HEK293T (cell line): Measurements from ENCODE around the gene LRRTM1.

Source experiments
- CTCF ChIA-PET: fragments of 350-600 bp; formaldehyde crosslinking; extraction: SDS; loops from one replicate; lab custom pipeline; 2021; ENCODE audit warnings: antibody characterized with exemption, inconsistent platforms; lab: Yijun Ruan, JAX
- POLR2A ChIA-PET: fragments of 350-600 bp; formaldehyde crosslinking; extraction: SDS; loops from one replicate; lab custom pipeline; 2020; ENCODE audit warnings: antibody characterized with exemption, inconsistent platforms; lab: Yijun Ruan, JAX
- DNase-seq: peaks from one replicate; pipeline ENCODE4 v3.0.0; 2012; ENCODE audit warnings: mixed read lengths; ENCODE audit errors: extremely low spot score
- ARNT ChIP-seq: fragments of 450-650 bp; IDR thresholded peaks from 2 replicates; pipeline ENCODE4 v1.6.1; 2017; ENCODE audit warnings: mild to moderate bottlenecking
- BHLHE40 ChIP-seq: fragments of 450-650 bp; IDR thresholded peaks from 2 replicates; pipeline ENCODE4 v1.6.1; 2016; ENCODE audit warnings: mild to moderate bottlenecking, moderate library complexity, borderline replicate concordance
- CTBP1 ChIP-seq: fragments of 450-650 bp; IDR thresholded peaks from 2 replicates; pipeline ENCODE4 v1.6.1; 2016; ENCODE audit warnings: borderline replicate concordance
- ELF4 ChIP-seq: fragments of 450-650 bp; IDR thresholded peaks from 2 replicates; pipeline ENCODE4 v1.6.1; 2017; ENCODE audit warnings: antibody characterized with exemption
- FOXA1 ChIP-seq: fragments of 450-650 bp; IDR thresholded peaks from 2 replicates; pipeline ENCODE4 v1.6.1; 2016; ENCODE audit warnings: mild to moderate bottlenecking
- FOXK2 ChIP-seq: fragments of 450-650 bp; IDR thresholded peaks from 2 replicates; pipeline ENCODE4 v1.6.1; 2016; ENCODE audit warnings: mild to moderate bottlenecking
- FOXM1 ChIP-seq: fragments of 450-650 bp; IDR thresholded peaks from 2 replicates; pipeline ENCODE4 v1.6.1; 2017; ENCODE audit warnings: mild to moderate bottlenecking, borderline replicate concordance
- HDGF ChIP-seq: fragments of 450-650 bp; IDR thresholded peaks from 2 replicates; pipeline ENCODE4 v1.6.1; 2017; ENCODE audit warnings: antibody characterized with exemption, borderline replicate concordance
- L3MBTL2 ChIP-seq: fragments of 450-650 bp; conservative IDR thresholded peaks from 2 replicates; pipeline ENCODE4 v1.6.1; 2016; ENCODE audit warnings: mild to moderate bottlenecking
- LEF1 ChIP-seq: fragments of 450-650 bp; IDR thresholded peaks from 2 replicates; pipeline ENCODE4 v1.6.1; 2017; ENCODE audit warnings: mild to moderate bottlenecking, borderline replicate concordance
- NFRKB ChIP-seq: fragments of 450-650 bp; IDR thresholded peaks from 2 replicates; pipeline ENCODE4 v1.6.1; 2016; ENCODE audit warnings: mild to moderate bottlenecking, moderate library complexity
- PKNOX1 ChIP-seq: fragments of 450-650 bp; IDR thresholded peaks from 2 replicates; pipeline ENCODE4 v1.6.1; 2016
- SP1 ChIP-seq: fragments of 450-650 bp; IDR thresholded peaks from 2 replicates; pipeline ENCODE4 v1.6.1; 2017
- SUZ12 ChIP-seq: fragments of 450-650 bp; IDR thresholded peaks from 2 replicates; pipeline ENCODE4 v1.6.1; 2016; ENCODE audit warnings: mild to moderate bottlenecking
- TARDBP ChIP-seq: fragments of 450-650 bp; IDR thresholded peaks from 2 replicates; pipeline ENCODE4 v1.6.1; 2016
- ZNF384 ChIP-seq: fragments of 450-650 bp; IDR thresholded peaks from 2 replicates; pipeline ENCODE4 v1.6.1; 2016

The LRRTM1 gene

GRCh38 chr2:80303909-80304837 is at the start of gene LRRTM1:
TSS of gene LRRTM1 (minus strand) at chr2:80304752. CDS start at chr2:80303819, 933 bp downstream.
- ChIA-PET POLR2A (no interaction called here), CTCF (no interaction called here)
- TF ChIP-seq FOXA1 (no peak), SP1 (no peak), FOXK2 (no peak), HDGF (no peak), ZNF384 (no peak), ELF4 (no peak), L3MBTL2 (no peak), LEF1 (no peak), FOXM1 (no peak), CTBP1 (no peak)
- DNase-seq = peak; percentile 39

GRCh38 chr2:80351231-80351630 is 46.7 kb upstream of the LRRTM1 start:
- ChIA-PET POLR2A (no interaction called here), CTCF (no interaction called here)

GRCh38 chr2:80348953-80349352 is 44.4 kb upstream of the LRRTM1 start:
- CTCF ChIA-PET = no interaction called here
- POLR2A ChIA-PET = no interaction called here
- DNase-seq = no peak
- TF ChIP-seq PKNOX1 (no peak), ZNF384 (no peak), CTBP1 (no peak), TARDBP (no peak), FOXM1 (no peak), FOXA1 (no peak), SUZ12 (no peak), NFRKB (no peak), ARNT (no peak), LEF1 (no peak), SP1 (no peak), ELF4 (no peak), L3MBTL2 (no peak), HDGF (no peak), FOXK2 (no peak)

More at GRCh38 chr2:80351231-80351630, 46.7 kb upstream of the LRRTM1 start:
- DNase-seq = no peak
- TF ChIP-seq L3MBTL2 (no peak), ZNF384 (no peak), ELF4 (no peak), SP1 (no peak), FOXM1 (no peak)

GRCh38 chr2:80348078-80348477 is 43.5 kb upstream of the LRRTM1 start:
- ChIA-PET POLR2A (no interaction called here), CTCF (no interaction called here)
- no peak for DNase-seq
- TF ChIP-seq SP1 (no peak), TARDBP (no peak), ARNT (no peak), PKNOX1 (no peak), SUZ12 (no peak), FOXM1 (no peak), LEF1 (no peak), NFRKB (no peak), FOXA1 (no peak), ELF4 (no peak)

- no peak for DNase-seq
- ChIA-PET CTCF (interaction anchor here (0.7 kb wide), 1 partner anchor 20 kb away, joined by 3 read pairs; no protein-coding TSS in a partner anchor), POLR2A (no interaction called here)
- TF ChIP-seq ZNF384 (no peak), HDGF (no peak), CTBP1 (no peak), NFRKB (no peak), FOXA1 (no peak), BHLHE40 (no peak), FOXM1 (no peak)
Observed at GRCh38 chr2:80340022-80340421, 35.5 kb upstream of the LRRTM1 start.

- POLR2A ChIA-PET = no interaction called here
- CTCF ChIA-PET = no interaction called here
- no peak for TF ChIP-seq CTBP1
- no peak for TF ChIP-seq ZNF384
- TF ChIP-seq NFRKB = no peak
- no peak for TF ChIP-seq L3MBTL2
- no peak for TF ChIP-seq BHLHE40
- TF ChIP-seq SUZ12 = no peak
- TF ChIP-seq ELF4 = no peak
- no peak for TF ChIP-seq PKNOX1
- TF ChIP-seq FOXA1 = no peak
- no peak for TF ChIP-seq TARDBP
- TF ChIP-seq FOXK2 = no peak
- no peak for TF ChIP-seq SP1
- no peak for TF ChIP-seq ARNT
- TF ChIP-seq LEF1 = no peak
- no peak for TF ChIP-seq FOXM1
- no peak for TF ChIP-seq HDGF
- DNase-seq = no peak
Observed at GRCh38 chr2:80338794-80339193, 34.2 kb upstream of the LRRTM1 start.
